ENCODE results near the gene TAF13.

- TF ChIP-seq SP1 (IDR thresholded peaks at IDR 0.05), result no peak
- TF ChIP-seq FOXK2 (IDR thresholded peaks at IDR 0.05), result no peak
- no peak for TF ChIP-seq LEF1 (IDR thresholded peaks at IDR 0.05; ENCODE audit: borderline replicate concordance)
- TF ChIP-seq CTBP1 (IDR thresholded peaks at IDR 0.05; ENCODE audit: borderline replicate concordance), result no peak
- TF ChIP-seq BHLHE40 (IDR thresholded peaks at IDR 0.05; ENCODE audit: borderline replicate concordance), result no peak
- TF ChIP-seq SUZ12 (IDR thresholded peaks at IDR 0.05), result no peak
Measured at GRCh38 chr1:109116286-109116685, 40.5 kb upstream of the TAF13 start.

Data from HEK293T (cell line).